ENCODE measurements around the gene ERCC2. TPM values are rescaled to one million over a fixed set of nuclear protein-coding genes. Genes with fewer than 3 reads are reported as not detected.

Gene ERCC2
- total RNA-seq, 8 experiments from 2014 or later = 12.3 to 49.2 (median 22.2) TPM

DNA sequence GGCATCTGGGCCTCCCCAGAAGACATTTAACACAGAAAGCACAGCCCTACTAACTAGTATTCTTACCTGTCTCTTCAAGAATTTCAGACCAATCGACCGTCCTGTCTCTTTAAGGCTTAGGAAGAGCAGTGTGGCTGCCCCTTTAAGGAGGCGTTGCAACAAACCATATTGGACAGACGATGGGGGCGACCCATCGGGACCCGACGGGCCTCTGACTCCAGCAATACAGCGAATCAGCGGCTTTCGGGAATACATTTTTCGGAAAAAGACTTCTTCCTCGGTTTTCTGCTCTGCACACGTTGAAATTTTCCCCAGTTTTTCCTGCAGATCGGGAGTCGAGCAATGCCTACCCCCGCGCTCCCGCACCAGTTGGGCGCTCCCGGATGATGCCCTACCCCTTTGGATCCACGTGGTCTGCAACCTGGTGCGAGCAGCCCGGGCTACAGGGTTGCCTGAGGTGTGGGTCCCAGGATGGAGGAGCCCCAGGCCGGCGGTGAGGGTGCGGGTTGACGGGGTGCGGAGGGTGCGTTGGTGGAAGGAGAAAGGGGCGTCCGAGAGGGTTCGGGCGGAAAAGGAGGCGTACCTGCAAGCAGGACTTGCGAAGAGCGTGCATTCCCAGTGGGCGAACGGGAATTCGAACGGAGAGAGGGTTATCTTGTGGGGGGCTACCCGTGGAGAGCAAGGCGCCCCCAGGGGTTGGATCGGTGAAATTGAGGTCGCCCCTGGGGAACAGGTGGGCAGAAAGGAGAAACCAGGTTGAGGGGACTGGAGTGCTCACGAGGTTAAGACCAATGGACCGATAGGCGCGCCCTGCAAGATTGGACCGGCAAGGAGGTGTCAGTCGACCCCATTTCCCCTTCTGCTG is 36.1 kb upstream of the ERCC2 start, which contains the start of gene POLR1G:
POLR1G (plus strand) TSS at position 419 of the 865 bp plus-strand sequence; CDS start at position 472, 53 bp downstream.
- Histone ChIP-seq H3K4me3 (peak within 1 kb of the TSS; percentile 58 to 84 (median 78)), H3K27ac (peak within 1 kb of the TSS; percentile 97 to 98), H3K4me1 (replicated peaks in 1 of 2) (peaks cover 6 to 7% of the 10 kb centered on the region in 2 donors)
- 0 to 1% (median 0%) methylated on average over 3 to 22 of the region's 51 CpGs; no CpG with 5 or more reads in 4 of the 10 experiments for WGBS, 10 experiments
- in situ Hi-C loops (cut with MboI; ENCODE audit: low pct_unique_long_range_greater_than_20kb in 2 of 9, low sequenced_read_pairs in 9 of 9, unreplicated experiment in 9 of 9) = no loop called here
- peak; percentile 65 to 87 (median 80) for ATAC-seq (replicated peaks in 6 of 8)

DNA sequence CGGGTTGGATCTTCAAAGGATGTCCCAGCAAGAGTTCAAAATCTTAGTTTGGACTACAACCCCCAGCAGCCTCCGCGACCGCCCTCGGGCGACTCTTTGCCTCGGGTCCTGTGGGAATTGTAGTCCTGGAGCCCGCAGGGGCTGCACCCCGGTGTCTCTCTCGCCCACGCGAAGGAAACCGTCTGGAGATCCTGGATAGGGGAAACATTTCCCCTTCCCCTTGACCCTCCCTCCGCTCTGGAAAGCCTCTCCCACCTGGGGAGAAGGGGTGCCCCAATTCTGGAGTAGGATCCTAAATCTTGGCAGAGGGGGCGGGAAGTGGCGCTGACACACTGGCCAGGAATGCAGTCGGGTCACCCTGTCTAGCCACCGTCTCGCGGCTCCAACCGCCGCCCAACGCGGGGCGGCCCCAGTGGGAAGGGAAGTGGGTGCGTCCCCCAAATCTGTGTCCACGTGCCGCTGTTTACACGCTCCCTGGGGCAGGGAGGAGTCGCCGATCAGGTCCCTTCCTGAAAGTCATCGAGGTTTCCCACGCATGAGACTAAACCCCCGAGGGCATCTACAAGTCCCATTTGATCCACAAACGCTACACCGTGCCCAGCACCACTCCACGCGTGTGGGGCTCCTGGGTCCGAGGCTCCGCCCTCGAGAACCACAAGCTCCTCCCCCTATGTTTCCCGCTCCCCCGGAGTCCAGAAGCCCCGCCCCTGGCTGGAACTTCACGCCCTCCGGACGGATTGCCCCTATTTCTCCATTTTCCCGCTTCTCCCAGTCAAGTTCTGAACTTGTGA is 35.3 kb upstream of the ERCC2 start:
- Histone ChIP-seq H3K4me3 (peak overlapping the region; percentile 58 to 84 (median 78)), H3K27ac (peak overlapping the region; percentile 97 to 98), H3K4me1 (replicated peaks in 1 of 2) (peaks cover 6 to 7% of the 10 kb centered on the region in 2 donors)
- WGBS, 10 experiments = 0 to 6% (median 0%) methylated on average over 1 to 8 of the region's 48 CpGs; no CpG with 5 or more reads in 4 of the 10 experiments
- in situ Hi-C loops (cut with MboI; ENCODE audit: low pct_unique_long_range_greater_than_20kb in 2 of 9, low sequenced_read_pairs in 9 of 9, unreplicated experiment in 9 of 9) = no loop called here
- ATAC-seq (replicated peaks in 6 of 8) = peak; percentile 61 to 75 (median 66)

GRCh38 chr19:45404557-45405434 is 34.4 kb upstream of the ERCC2 start, which contains the start of gene PPP1R13L:
Gene PPP1R13L, minus strand, starts transcription at chr19:45405069. Its CDS starts 6,751 bp downstream, at chr19:45398318.
- no peak within 1 kb of the TSS for H3K27ac ChIP-seq
- peak; percentile 0 to 32 (median 7) for ATAC-seq (replicated peaks in 6 of 8)
- in situ Hi-C loops (cut with MboI; ENCODE audit: low pct_unique_long_range_greater_than_20kb in 2 of 9, low sequenced_read_pairs in 9 of 9, unreplicated experiment in 9 of 9) = no loop called here
- peaks cover 6 to 7% of the 10 kb centered on the region in 2 donors for H3K4me1 ChIP-seq (replicated peaks in 1 of 2)
- 0 to 30% (median 6%) methylated on average over 1 to 13 of the region's 46 CpGs; no CpG with 5 or more reads in 1 of the 10 experiments for WGBS, 10 experiments
- H3K4me3 ChIP-seq = peak within 1 kb of the TSS; percentile 58 to 84 (median 78)

DNA sequence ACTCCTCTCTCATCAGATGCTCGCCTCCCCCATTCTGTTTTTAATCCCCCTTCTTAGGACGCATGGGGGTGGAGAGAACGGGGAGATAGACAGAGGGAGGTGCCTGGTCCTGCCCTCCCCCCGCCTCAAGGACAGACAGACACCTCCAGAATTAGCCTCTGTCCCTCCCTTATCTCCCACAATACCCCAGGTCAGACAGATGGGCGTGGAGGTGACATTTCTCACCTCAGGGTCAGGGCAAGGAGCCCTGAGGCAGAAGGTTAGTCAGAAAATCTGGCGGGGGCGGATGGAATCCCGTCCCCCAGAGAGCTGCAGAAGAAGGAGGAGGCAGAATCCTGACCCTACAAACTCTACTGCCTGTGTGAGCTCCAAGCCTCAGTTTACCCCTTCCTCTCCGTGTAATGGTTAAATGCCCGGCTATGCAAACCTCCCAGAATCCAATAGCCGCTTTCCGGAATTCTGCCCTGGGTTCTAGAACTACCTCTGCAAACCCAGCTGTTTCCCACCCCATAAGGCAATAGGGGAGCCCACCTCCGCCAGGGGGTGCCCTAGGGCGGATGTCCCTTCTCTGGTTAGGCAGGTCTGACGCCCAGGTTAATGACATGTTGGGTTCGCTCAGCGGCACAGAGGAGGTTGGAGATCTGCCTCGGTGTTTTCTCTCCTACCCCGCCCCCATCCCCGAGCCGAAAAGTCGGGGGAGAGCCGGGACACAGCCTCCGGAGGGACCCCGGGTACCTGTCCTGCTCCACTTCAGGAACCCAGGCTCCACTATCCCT is 33.6 kb upstream of the ERCC2 start:
- Histone ChIP-seq H3K4me1 (replicated peaks in 1 of 2) (peaks cover 6 to 7% of the 10 kb centered on the region in 2 donors), H3K27ac (no peak overlapping the region), H3K4me3 (peak overlapping the region in 2 of 5 donors; percentile 81 to 84)
- no peak for ATAC-seq (replicated peaks in 6 of 8)
- in situ Hi-C loops (cut with MboI; ENCODE audit: low pct_unique_long_range_greater_than_20kb in 2 of 9, low sequenced_read_pairs in 9 of 9, unreplicated experiment in 9 of 9) = no loop called here
- WGBS, 10 experiments = 0 to 68% (median 10%) methylated on average over 1 to 7 of the region's 25 CpGs; no CpG with 5 or more reads in 1 of the 10 experiments

DNA sequence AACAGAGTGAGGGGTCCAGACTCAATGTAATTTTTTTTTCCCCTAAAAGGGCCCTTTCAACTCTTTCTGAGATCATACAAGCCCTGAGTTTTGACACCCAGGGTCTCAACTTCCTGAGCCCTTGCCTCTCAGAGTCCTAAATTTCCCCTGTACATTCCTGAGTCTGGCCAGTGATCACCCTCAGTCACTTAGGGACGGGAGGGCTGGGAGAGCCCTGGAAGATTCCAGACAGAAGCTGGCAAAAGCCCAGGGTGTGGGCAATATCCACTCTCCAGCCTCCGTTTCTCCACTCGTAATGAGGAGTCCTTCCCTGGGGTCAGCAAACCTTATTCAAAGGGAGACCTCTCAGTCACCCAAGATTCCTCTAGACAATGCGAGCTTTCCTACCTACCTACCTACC is 32.9 kb upstream of the ERCC2 start:
- peaks cover 8 to 14% of the 10 kb centered on the region in 2 donors for H3K4me1 ChIP-seq (replicated peaks in 1 of 2)
- in situ Hi-C loops (cut with MboI; ENCODE audit: low pct_unique_long_range_greater_than_20kb in 2 of 9, low sequenced_read_pairs in 9 of 9, unreplicated experiment in 9 of 9) = no loop called here
- no peak overlapping the region for H3K27ac ChIP-seq
- 40 to 100% (median 64%) methylated on average over 1 to 3 of the region's 4 CpGs; no CpG with 5 or more reads in 3 of the 10 experiments for WGBS, 10 experiments
- no peak overlapping the region for H3K4me3 ChIP-seq
- ATAC-seq (replicated peaks in 6 of 8) = no peak

GRCh38 chr19:45402298-45403061 is 32.1 kb upstream of the ERCC2 start:
- 5 to 76% (median 20%) methylated on average over 1 to 19 of the region's 40 CpGs; no CpG with 5 or more reads in 3 of the 10 experiments for WGBS, 10 experiments
- no peak overlapping the region for H3K4me3 ChIP-seq
- peak in 5 of 8 experiments; percentile 1 to 40 (median 31) for ATAC-seq (replicated peaks in 6 of 8)
- in situ Hi-C loops (cut with MboI; ENCODE audit: low pct_unique_long_range_greater_than_20kb in 2 of 9, low sequenced_read_pairs in 9 of 9, unreplicated experiment in 9 of 9) = no loop called here
- H3K27ac ChIP-seq = no peak overlapping the region
- H3K4me1 ChIP-seq (replicated peaks in 1 of 2) = peaks cover 9 to 17% of the 10 kb centered on the region in 2 donors

- no peak overlapping the region for H3K27ac ChIP-seq
- ATAC-seq (replicated peaks in 6 of 8) = no peak
- no peak overlapping the region for H3K4me3 ChIP-seq
- WGBS, 10 experiments = 40 to 100% (median 86%) methylated on average over 1 to 6 of the region's 6 CpGs; no CpG with 5 or more reads in 1 of the 10 experiments
- H3K4me1 ChIP-seq (replicated peaks in 1 of 2) = peaks cover 5 to 13% of the 10 kb centered on the region in 2 donors
- in situ Hi-C loops (cut with MboI; ENCODE audit: low pct_unique_long_range_greater_than_20kb in 2 of 9, low sequenced_read_pairs in 9 of 9, unreplicated experiment in 9 of 9) = no loop called here
Observed at GRCh38 chr19:45401815-45402214, 31.4 kb upstream of the ERCC2 start.

DNA sequence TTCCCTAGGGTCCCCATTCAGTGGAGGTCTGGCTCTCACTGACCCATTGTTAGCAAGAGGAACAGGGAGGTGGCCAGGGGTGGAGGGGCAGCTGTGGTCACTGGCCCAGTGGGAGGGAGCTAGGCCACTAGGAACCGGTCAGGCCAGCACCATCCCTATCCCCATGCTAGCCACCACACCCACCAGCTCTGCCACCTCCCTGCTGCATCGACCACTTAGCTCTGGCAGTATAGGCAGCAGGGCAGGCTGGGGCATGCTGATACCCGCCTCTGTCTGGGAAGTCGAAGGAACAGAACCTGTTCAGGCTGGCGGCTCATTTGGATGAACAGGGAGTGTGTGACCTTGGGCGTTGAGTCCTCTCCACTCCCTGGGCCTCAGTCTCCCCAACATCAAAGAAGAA is 29.8 kb upstream of the ERCC2 start:
- Histone ChIP-seq H3K4me3 (no peak overlapping the region), H3K27ac (no peak overlapping the region), H3K4me1 (replicated peaks in 1 of 2) (peaks cover 4 to 13% of the 10 kb centered on the region in 2 donors)
- no peak for ATAC-seq (replicated peaks in 6 of 8)
- 60 to 100% (median 71%) methylated on average over 1 to 3 of the region's 6 CpGs; no CpG with 5 or more reads in 5 of the 10 experiments for WGBS, 10 experiments
- in situ Hi-C loops (cut with MboI; ENCODE audit: low pct_unique_long_range_greater_than_20kb in 2 of 9, low sequenced_read_pairs in 9 of 9, unreplicated experiment in 9 of 9) = no loop called here

DNA sequence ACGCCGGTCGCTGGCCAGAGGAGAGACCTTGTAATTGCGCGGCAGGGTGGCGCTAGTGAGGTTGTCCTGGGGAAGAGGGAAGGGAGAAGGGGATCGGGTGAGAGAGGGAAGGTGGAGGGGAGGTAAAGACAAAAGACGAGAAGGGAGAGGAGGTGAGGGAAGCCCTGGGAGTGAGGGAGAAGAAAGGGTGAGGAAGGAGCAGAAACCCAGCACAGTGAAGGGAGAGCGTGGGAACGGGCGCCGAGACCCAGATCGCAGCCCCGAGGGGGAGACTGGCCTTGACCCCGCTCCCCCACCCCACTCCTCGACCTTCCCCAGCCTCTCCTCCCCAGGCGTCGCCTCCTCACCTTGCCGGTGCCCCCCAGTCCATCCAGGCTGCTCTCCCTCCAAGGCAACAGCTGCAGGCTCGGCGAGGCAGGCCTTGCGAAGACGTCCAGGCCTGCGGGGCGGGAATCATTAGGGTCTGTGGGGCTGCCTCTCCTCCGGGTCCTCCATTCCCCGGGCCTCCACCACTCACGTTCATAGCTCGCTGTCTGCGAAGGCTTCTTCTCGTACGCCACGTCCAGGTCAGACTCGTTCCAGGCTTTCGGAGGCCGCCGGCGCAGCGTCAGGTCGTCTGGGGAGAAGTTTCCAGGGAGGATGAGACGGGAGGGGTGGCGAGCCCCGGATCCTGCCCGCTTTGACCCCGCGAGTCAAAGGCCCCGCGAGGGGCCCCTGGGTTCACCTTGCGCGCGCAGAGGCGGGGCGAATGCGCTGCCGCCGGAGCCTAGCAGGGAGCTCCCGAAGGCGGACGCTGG is 25.6 kb upstream of the ERCC2 start:
- peaks cover 2 to 10% of the 10 kb centered on the region in 2 donors for H3K4me1 ChIP-seq (replicated peaks in 1 of 2)
- 7% methylated on average over 8 of the region's 59 CpGs; no CpG with 5 or more reads in 9 of the 10 experiments for WGBS, 10 experiments
- in situ Hi-C loops (cut with MboI; ENCODE audit: low pct_unique_long_range_greater_than_20kb in 2 of 9, low sequenced_read_pairs in 9 of 9, unreplicated experiment in 9 of 9) = no loop called here
- ATAC-seq (replicated peaks in 6 of 8) = no peak
- H3K27ac ChIP-seq = no peak overlapping the region
- H3K4me3 ChIP-seq = no peak overlapping the region

DNA sequence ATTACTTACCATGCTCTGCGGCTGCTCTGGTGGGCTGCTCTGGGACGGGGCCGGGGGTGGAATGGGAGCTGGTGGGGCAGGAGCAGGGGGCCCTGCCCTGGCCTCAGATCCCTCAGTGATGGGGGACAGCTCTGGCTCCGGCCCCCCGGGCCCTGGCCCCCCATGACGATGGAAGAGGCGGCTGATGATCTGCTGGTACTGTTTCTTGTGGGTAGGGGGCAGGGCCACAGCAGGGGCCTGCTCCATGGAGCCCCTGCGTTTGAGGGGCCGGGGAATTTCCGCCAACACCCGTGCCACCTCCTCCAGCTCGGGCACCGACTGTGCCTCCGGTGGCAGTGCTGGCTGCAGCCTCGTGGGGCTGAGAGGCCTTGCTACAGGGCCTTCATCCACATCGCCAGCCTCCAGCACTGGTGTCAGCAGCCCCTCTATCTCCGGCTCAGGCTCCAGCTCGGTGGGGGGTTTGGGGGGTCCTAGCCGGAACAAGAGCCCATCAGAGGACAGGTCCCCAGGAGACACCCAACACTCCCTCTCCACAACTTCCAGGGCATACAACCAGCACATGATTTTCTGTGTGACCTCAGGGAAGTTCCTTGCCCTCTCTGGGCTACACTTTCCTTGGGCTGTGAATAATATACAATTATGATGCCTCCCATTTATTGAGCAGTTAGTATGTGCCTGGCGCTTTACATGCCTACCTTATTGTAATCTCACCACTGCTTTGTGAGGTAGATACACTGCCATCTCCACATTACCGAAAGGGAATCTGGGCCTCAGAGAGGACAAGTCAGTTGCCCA is 21.7 kb upstream of the ERCC2 start:
- no peak overlapping the region for H3K4me3 ChIP-seq
- 40 to 100% (median 91%) methylated on average over 1 to 3 of the region's 21 CpGs; no CpG with 5 or more reads in 1 of the 10 experiments for WGBS, 10 experiments
- no peak overlapping the region for H3K27ac ChIP-seq
- in situ Hi-C loops (cut with MboI; ENCODE audit: low pct_unique_long_range_greater_than_20kb in 2 of 9, low sequenced_read_pairs in 9 of 9, unreplicated experiment in 9 of 9) = no loop called here
- peak in 3 of 8 experiments; percentile 10 to 16 (median 13) for ATAC-seq (replicated peaks in 6 of 8)
- no peaks in the 10 kb centered on the region for H3K4me1 ChIP-seq (replicated peaks in 1 of 2)

Data from motor neuron (in vitro differentiated cells).